ENCODE data around the gene HIVEP3. TPM values are rescaled to one million over a fixed set of nuclear protein-coding genes. Genes with fewer than 3 reads are reported as not detected.

The HIVEP3 gene
- total RNA-seq, 1 experiment from 2014 or later = 0.55 TPM

DNA sequence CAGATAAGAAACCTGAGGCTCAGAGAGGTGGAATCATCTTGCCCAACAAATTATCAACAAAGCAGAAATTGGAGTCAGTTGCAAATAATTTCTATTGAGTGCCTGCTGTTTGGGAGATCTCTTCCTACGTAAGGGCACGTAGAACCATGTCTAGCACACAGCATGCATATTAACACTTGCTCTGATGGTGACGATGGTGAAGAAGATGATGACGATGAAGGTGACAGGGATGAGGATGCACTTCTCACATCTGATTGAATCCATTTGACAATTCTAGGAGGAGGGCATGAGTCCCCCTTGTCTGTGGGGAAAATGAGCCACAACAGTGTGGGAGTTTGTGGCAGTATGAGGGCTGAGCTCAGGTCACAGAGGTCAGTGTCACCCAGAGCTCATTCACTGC is 183.6 kb downstream of the HIVEP3 start:
- Mint-ChIP-seq H3K36me3 (no peaks in the 10 kb centered on the region), H3K27me3 (ENCODE audit: low read depth) (no peaks in the 10 kb centered on the region), H3K4me3 (no peak overlapping the region), H3K4me1 (peaks cover 4% of the 10 kb centered on the region), H3K9me3 (peaks cover 5% of the 10 kb centered on the region), H3K27ac (no peak overlapping the region)
- ATAC-seq (no peak), DNase-seq (ENCODE audit: low spot score) (no peak)
- ChIA-PET POLR2A (no interaction called here), CTCF (no interaction called here)
- no peak for TF ChIP-seq FOXP1 (CRISPR knock-in tag; IDR thresholded peaks at IDR 0.05; ENCODE audit: borderline replicate concordance)
- TF ChIP-seq RORB (CRISPR knock-in tag; IDR thresholded peaks at IDR 0.05) = no peak
- TF ChIP-seq IRF2 (CRISPR knock-in tag; IDR thresholded peaks at IDR 0.05; ENCODE audit: borderline replicate concordance, low read depth) = no peak
- no peak for TF ChIP-seq TEAD1 (CRISPR knock-in tag; IDR thresholded peaks at IDR 0.05)
- TF ChIP-seq, protein P1, sequence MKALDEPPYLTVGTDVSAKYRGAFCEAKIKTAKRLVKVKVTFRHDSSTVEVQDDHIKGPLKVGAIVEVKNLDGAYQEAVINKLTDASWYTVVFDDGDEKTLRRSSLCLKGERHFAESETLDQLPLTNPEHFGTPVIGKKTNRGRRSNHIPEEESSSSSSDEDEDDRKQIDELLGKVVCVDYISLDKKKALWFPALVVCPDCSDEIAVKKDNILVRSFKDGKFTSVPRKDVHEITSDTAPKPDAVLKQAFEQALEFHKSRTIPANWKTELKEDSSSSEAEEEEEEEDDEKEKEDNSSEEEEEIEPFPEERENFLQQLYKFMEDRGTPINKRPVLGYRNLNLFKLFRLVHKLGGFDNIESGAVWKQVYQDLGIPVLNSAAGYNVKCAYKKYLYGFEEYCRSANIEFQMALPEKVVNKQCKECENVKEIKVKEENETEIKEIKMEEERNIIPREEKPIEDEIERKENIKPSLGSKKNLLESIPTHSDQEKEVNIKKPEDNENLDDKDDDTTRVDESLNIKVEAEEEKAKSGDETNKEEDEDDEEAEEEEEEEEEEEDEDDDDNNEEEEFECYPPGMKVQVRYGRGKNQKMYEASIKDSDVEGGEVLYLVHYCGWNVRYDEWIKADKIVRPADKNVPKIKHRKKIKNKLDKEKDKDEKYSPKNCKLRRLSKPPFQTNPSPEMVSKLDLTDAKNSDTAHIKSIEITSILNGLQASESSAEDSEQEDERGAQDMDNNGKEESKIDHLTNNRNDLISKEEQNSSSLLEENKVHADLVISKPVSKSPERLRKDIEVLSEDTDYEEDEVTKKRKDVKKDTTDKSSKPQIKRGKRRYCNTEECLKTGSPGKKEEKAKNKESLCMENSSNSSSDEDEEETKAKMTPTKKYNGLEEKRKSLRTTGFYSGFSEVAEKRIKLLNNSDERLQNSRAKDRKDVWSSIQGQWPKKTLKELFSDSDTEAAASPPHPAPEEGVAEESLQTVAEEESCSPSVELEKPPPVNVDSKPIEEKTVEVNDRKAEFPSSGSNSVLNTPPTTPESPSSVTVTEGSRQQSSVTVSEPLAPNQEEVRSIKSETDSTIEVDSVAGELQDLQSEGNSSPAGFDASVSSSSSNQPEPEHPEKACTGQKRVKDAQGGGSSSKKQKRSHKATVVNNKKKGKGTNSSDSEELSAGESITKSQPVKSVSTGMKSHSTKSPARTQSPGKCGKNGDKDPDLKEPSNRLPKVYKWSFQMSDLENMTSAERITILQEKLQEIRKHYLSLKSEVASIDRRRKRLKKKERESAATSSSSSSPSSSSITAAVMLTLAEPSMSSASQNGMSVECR (CRISPR knock-in tag; IDR thresholded peaks at IDR 0.05; ENCODE audit: borderline replicate concordance) = no peak
- TF ChIP-seq SMAD4 (CRISPR knock-in tag; IDR thresholded peaks at IDR 0.05) = no peak
- TF ChIP-seq, protein P2, sequence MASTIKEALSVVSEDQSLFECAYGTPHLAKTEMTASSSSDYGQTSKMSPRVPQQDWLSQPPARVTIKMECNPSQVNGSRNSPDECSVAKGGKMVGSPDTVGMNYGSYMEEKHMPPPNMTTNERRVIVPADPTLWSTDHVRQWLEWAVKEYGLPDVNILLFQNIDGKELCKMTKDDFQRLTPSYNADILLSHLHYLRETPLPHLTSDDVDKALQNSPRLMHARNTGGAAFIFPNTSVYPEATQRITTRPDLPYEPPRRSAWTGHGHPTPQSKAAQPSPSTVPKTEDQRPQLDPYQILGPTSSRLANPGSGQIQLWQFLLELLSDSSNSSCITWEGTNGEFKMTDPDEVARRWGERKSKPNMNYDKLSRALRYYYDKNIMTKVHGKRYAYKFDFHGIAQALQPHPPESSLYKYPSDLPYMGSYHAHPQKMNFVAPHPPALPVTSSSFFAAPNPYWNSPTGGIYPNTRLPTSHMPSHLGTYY (CRISPR knock-in tag; IDR thresholded peaks at IDR 0.05) = no peak
- no peak for TF ChIP-seq GRHL2 (CRISPR knock-in tag; IDR thresholded peaks at IDR 0.05; ENCODE audit: insufficient replicate concordance, severe bottlenecking)
- TF ChIP-seq, protein P3, sequence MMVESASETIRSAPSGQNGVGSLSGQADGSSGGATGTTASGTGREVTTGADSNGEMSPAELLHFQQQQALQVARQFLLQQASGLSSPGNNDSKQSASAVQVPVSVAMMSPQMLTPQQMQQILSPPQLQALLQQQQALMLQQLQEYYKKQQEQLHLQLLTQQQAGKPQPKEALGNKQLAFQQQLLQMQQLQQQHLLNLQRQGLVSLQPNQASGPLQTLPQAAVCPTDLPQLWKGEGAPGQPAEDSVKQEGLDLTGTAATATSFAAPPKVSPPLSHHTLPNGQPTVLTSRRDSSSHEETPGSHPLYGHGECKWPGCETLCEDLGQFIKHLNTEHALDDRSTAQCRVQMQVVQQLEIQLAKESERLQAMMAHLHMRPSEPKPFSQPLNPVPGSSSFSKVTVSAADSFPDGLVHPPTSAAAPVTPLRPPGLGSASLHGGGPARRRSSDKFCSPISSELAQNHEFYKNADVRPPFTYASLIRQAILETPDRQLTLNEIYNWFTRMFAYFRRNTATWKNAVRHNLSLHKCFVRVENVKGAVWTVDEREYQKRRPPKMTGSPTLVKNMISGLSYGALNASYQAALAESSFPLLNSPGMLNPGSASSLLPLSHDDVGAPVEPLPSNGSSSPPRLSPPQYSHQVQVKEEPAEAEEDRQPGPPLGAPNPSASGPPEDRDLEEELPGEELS (CRISPR knock-in tag; IDR thresholded peaks at IDR 0.05) = no peak
- TF ChIP-seq HMGA2 (CRISPR knock-in tag; IDR thresholded peaks at IDR 0.05) = no peak
- TF ChIP-seq NFATC4 (CRISPR knock-in tag; IDR thresholded peaks at IDR 0.05) = no peak
- TF ChIP-seq KAT7 (CRISPR knock-in tag; IDR thresholded peaks at IDR 0.05; ENCODE audit: borderline replicate concordance) = no peak
- TF ChIP-seq, protein P4, sequence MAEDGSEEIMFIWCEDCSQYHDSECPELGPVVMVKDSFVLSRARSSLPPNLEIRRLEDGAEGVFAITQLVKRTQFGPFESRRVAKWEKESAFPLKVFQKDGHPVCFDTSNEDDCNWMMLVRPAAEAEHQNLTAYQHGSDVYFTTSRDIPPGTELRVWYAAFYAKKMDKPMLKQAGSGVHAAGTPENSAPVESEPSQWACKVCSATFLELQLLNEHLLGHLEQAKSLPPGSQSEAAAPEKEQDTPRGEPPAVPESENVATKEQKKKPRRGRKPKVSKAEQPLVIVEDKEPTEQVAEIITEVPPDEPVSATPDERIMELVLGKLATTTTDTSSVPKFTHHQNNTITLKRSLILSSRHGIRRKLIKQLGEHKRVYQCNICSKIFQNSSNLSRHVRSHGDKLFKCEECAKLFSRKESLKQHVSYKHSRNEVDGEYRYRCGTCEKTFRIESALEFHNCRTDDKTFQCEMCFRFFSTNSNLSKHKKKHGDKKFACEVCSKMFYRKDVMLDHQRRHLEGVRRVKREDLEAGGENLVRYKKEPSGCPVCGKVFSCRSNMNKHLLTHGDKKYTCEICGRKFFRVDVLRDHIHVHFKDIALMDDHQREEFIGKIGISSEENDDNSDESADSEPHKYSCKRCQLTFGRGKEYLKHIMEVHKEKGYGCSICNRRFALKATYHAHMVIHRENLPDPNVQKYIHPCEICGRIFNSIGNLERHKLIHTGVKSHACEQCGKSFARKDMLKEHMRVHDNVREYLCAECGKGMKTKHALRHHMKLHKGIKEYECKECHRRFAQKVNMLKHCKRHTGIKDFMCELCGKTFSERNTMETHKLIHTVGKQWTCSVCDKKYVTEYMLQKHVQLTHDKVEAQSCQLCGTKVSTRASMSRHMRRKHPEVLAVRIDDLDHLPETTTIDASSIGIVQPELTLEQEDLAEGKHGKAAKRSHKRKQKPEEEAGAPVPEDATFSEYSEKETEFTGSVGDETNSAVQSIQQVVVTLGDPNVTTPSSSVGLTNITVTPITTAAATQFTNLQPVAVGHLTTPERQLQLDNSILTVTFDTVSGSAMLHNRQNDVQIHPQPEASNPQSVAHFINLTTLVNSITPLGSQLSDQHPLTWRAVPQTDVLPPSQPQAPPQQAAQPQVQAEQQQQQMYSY (CRISPR knock-in tag; IDR thresholded peaks at IDR 0.05) = no peak
- TF ChIP-seq GABPB1 (CRISPR knock-in tag; IDR thresholded peaks at IDR 0.05) = no peak
- TF ChIP-seq GTF2I (CRISPR knock-in tag; conservative IDR thresholded peaks at IDR 0.05) = no peak
- TF ChIP-seq, protein P5, sequence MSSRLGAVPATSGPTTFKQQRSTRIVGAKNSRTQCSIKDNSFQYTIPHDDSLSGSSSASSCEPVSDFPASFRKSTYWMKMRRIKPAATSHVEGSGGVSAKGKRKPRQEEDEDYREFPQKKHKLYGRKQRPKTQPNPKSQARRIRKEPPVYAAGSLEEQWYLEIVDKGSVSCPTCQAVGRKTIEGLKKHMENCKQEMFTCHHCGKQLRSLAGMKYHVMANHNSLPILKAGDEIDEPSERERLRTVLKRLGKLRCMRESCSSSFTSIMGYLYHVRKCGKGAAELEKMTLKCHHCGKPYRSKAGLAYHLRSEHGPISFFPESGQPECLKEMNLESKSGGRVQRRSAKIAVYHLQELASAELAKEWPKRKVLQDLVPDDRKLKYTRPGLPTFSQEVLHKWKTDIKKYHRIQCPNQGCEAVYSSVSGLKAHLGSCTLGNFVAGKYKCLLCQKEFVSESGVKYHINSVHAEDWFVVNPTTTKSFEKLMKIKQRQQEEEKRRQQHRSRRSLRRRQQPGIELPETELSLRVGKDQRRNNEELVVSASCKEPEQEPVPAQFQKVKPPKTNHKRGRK (CRISPR knock-in tag; IDR thresholded peaks at IDR 0.05; ENCODE audit: borderline replicate concordance) = no peak
- no peak for TF ChIP-seq ETV6 (CRISPR knock-in tag; IDR thresholded peaks at IDR 0.05)
- TF ChIP-seq, protein P6, sequence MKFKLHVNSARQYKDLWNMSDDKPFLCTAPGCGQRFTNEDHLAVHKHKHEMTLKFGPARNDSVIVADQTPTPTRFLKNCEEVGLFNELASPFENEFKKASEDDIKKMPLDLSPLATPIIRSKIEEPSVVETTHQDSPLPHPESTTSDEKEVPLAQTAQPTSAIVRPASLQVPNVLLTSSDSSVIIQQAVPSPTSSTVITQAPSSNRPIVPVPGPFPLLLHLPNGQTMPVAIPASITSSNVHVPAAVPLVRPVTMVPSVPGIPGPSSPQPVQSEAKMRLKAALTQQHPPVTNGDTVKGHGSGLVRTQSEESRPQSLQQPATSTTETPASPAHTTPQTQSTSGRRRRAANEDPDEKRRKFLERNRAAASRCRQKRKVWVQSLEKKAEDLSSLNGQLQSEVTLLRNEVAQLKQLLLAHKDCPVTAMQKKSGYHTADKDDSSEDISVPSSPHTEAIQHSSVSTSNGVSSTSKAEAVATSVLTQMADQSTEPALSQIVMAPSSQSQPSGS (CRISPR knock-in tag; IDR thresholded peaks at IDR 0.05; ENCODE audit: borderline replicate concordance, low read depth) = no peak
- TF ChIP-seq, protein P7, sequence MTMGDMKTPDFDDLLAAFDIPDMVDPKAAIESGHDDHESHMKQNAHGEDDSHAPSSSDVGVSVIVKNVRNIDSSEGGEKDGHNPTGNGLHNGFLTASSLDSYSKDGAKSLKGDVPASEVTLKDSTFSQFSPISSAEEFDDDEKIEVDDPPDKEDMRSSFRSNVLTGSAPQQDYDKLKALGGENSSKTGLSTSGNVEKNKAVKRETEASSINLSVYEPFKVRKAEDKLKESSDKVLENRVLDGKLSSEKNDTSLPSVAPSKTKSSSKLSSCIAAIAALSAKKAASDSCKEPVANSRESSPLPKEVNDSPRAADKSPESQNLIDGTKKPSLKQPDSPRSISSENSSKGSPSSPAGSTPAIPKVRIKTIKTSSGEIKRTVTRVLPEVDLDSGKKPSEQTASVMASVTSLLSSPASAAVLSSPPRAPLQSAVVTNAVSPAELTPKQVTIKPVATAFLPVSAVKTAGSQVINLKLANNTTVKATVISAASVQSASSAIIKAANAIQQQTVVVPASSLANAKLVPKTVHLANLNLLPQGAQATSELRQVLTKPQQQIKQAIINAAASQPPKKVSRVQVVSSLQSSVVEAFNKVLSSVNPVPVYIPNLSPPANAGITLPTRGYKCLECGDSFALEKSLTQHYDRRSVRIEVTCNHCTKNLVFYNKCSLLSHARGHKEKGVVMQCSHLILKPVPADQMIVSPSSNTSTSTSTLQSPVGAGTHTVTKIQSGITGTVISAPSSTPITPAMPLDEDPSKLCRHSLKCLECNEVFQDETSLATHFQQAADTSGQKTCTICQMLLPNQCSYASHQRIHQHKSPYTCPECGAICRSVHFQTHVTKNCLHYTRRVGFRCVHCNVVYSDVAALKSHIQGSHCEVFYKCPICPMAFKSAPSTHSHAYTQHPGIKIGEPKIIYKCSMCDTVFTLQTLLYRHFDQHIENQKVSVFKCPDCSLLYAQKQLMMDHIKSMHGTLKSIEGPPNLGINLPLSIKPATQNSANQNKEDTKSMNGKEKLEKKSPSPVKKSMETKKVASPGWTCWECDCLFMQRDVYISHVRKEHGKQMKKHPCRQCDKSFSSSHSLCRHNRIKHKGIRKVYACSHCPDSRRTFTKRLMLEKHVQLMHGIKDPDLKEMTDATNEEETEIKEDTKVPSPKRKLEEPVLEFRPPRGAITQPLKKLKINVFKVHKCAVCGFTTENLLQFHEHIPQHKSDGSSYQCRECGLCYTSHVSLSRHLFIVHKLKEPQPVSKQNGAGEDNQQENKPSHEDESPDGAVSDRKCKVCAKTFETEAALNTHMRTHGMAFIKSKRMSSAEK (CRISPR knock-in tag; IDR thresholded peaks at IDR 0.05; ENCODE audit: borderline replicate concordance) = no peak
- no peak for TF ChIP-seq CBFB (CRISPR knock-in tag; IDR thresholded peaks at IDR 0.05; ENCODE audit: low read depth)

Data from WTC11 (cell line).